Stomach (tissue), 4 donors: ENCODE data around the gene AATK.

Experiments used
- POLR2AphosphoS5 ChIP-seq, 3 donors: sonication (generic); formaldehyde crosslinking; IDR thresholded peaks; one replicate each; pipeline ENCODE4 v1.6.1; 2016; ENCODE audit warnings: antibody characterized with exemption in 3 of 3
- TF ChIP-seq, protein P1 (sequence below), 7 experiments: fragments of 450-650 bp in 4 of 7; fragments of 200-600 bp in 3 of 7; sonication (generic) in 3 of 7; IDR thresholded peaks; one replicate each; pipeline ENCODE4 v1.5.1; 2016 to 2019; ENCODE audit warnings: antibody characterized with exemption in 7 of 7, control low read depth in 2 of 7, mild to moderate bottlenecking in 1 of 7

DNA sequence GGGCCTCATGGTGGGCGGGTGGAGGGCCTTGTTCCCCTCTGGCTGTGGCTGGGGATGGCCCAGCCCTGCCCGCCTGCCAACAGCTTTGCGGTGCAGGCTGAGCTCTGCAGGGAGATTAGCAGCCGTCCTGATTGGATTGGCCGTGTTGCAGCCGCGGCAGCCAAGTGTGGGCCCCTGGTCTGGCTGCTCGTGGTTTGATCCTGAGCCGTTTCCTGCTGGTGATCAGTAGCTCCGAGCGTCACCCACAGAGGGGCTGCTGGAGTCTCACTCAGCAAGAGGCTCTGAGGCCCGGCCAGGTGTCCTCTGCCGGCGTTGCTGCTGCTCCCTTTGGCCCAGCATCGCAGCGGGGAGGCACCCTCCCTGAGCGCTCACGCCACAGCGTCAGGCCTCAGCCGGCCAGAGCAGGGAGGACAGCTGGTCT is 98.6 kb downstream of the AATK start:
- TF ChIP-seq, protein P1, sequence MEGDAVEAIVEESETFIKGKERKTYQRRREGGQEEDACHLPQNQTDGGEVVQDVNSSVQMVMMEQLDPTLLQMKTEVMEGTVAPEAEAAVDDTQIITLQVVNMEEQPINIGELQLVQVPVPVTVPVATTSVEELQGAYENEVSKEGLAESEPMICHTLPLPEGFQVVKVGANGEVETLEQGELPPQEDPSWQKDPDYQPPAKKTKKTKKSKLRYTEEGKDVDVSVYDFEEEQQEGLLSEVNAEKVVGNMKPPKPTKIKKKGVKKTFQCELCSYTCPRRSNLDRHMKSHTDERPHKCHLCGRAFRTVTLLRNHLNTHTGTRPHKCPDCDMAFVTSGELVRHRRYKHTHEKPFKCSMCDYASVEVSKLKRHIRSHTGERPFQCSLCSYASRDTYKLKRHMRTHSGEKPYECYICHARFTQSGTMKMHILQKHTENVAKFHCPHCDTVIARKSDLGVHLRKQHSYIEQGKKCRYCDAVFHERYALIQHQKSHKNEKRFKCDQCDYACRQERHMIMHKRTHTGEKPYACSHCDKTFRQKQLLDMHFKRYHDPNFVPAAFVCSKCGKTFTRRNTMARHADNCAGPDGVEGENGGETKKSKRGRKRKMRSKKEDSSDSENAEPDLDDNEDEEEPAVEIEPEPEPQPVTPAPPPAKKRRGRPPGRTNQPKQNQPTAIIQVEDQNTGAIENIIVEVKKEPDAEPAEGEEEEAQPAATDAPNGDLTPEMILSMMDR (IDR thresholded peaks at IDR 0.05) = no peak
- no peak for TF ChIP-seq POLR2AphosphoS5 (IDR thresholded peaks at IDR 0.05)
